Hepatic stellate cell (primary cell): ENCODE data around the gene FAR1.

Experiments
- DNase-seq: peaks from one replicate; pipeline ENCODE4 v3.0.0; 2011; ENCODE audit warnings: low spot score

FAR1 gene

GRCh38 chr11:13669544-13670488 lies 1.3 kb downstream of the FAR1 start:
- DNase-seq, result no peak

GRCh38 chr11:13672576-13673210 lies 4.2 kb downstream of the FAR1 start:
- DNase-seq, result no peak

- DNase-seq, result no peak
Observed at GRCh38 chr11:13674799-13675509, 6.5 kb downstream of the FAR1 start.

- no peak for DNase-seq
Observed at GRCh38 chr11:13676576-13676975, 8.1 kb downstream of the FAR1 start.

GRCh38 chr11:13679768-13680167 lies 11.3 kb downstream of the FAR1 start:
- no peak for DNase-seq

- no peak for DNase-seq
Observed at GRCh38 chr11:13680501-13681264, 12.2 kb downstream of the FAR1 start.

- no peak for DNase-seq
Observed at GRCh38 chr11:13681446-13681845, 13.0 kb downstream of the FAR1 start.

GRCh38 chr11:13682212-13682611 lies 13.7 kb downstream of the FAR1 start:
- no peak for DNase-seq

- DNase-seq, result no peak
Observed at GRCh38 chr11:13685461-13686108, 17.1 kb downstream of the FAR1 start.

- no peak for DNase-seq
Observed at GRCh38 chr11:13686776-13687175, 18.3 kb downstream of the FAR1 start.

GRCh38 chr11:13687271-13687670 lies 18.8 kb downstream of the FAR1 start:
- DNase-seq, result no peak

GRCh38 chr11:13691286-13691899 lies 22.9 kb downstream of the FAR1 start:
- no peak for DNase-seq

GRCh38 chr11:13692172-13692571 lies 23.7 kb downstream of the FAR1 start:
- DNase-seq, result no peak

GRCh38 chr11:13694115-13694514 lies 25.6 kb downstream of the FAR1 start:
- DNase-seq, result no peak

GRCh38 chr11:13695886-13696285 lies 27.4 kb downstream of the FAR1 start:
- no peak for DNase-seq

GRCh38 chr11:13697710-13698109 lies 29.2 kb downstream of the FAR1 start:
- DNase-seq, result no peak

GRCh38 chr11:13698132-13698531 lies 29.7 kb downstream of the FAR1 start:
- DNase-seq, result no peak

GRCh38 chr11:13699041-13699440 lies 30.6 kb downstream of the FAR1 start:
- DNase-seq, result no peak

- DNase-seq, result no peak
Observed at GRCh38 chr11:13699870-13700269, 31.4 kb downstream of the FAR1 start.

GRCh38 chr11:13701506-13701905 lies 33.0 kb downstream of the FAR1 start:
- DNase-seq, result no peak

GRCh38 chr11:13702071-13702470 lies 33.6 kb downstream of the FAR1 start:
- no peak for DNase-seq
